ENCODE results near the gene CDH23. TPM values are rescaled to one million over a fixed set of nuclear protein-coding genes. Genes with fewer than 3 reads are reported as not detected.

CDH23 gene
- total RNA-seq, 1 experiment from 2014 or later, result 2.9 TPM

DNA sequence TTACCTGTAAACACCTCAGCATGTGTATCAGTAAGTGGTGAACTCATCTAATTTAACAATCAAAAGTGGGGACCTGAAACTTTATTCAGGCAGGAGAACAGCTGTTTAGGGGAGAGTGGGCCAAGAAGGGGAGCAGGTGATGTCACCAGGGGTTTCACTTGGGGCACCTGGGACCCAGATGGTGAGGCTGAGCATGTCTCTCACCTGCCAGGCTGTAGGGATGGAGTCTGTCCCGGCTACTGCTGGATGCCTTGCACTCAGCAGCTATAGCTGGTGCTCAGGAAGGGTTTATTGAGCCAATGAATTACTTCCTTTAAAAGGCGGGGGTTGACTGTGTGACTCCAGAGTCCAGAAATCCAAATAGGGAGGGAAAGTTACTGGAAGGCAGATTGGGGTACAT, 23.0 kb downstream of the CDH23 start:
- ChIA-PET POLR2A (no interaction called here), CTCF (interaction anchor here (1.4 to 2.5 kb wide), 3 partner anchors 10 to 202 kb away, joined by 3 to 14 read pairs (median 8); no protein-coding TSS in a partner anchor)
- H3K4me1 Mint-ChIP-seq, result peaks cover under 1% of the 10 kb centered on the region; the same call in 1 of the 2 replicates
- ATAC-seq (no peak), DNase-seq (ENCODE audit: low spot score) (no peak)
- H3K36me3 Mint-ChIP-seq, result no peaks in the 10 kb centered on the region
- H3K9me3 Mint-ChIP-seq, result no peaks in the 10 kb centered on the region
- TF ChIP-seq AR (CRISPR knock-in tag; IDR thresholded peaks at IDR 0.05) (no peak), ZNF423 (CRISPR knock-in tag; IDR thresholded peaks at IDR 0.05) (no peak), TEAD1 (CRISPR knock-in tag; IDR thresholded peaks at IDR 0.05) (no peak), ELF4 (CRISPR knock-in tag; IDR thresholded peaks at IDR 0.05; ENCODE audit: low read depth) (no peak), RORB (CRISPR knock-in tag; IDR thresholded peaks at IDR 0.05) (no peak), ETV6 (CRISPR knock-in tag; IDR thresholded peaks at IDR 0.05) (no peak), PRRX2 (CRISPR knock-in tag; IDR thresholded peaks at IDR 0.05) (no peak), NR1H2 (CRISPR knock-in tag; IDR thresholded peaks at IDR 0.05) (no peak)
- TF ChIP-seq, protein P1, sequence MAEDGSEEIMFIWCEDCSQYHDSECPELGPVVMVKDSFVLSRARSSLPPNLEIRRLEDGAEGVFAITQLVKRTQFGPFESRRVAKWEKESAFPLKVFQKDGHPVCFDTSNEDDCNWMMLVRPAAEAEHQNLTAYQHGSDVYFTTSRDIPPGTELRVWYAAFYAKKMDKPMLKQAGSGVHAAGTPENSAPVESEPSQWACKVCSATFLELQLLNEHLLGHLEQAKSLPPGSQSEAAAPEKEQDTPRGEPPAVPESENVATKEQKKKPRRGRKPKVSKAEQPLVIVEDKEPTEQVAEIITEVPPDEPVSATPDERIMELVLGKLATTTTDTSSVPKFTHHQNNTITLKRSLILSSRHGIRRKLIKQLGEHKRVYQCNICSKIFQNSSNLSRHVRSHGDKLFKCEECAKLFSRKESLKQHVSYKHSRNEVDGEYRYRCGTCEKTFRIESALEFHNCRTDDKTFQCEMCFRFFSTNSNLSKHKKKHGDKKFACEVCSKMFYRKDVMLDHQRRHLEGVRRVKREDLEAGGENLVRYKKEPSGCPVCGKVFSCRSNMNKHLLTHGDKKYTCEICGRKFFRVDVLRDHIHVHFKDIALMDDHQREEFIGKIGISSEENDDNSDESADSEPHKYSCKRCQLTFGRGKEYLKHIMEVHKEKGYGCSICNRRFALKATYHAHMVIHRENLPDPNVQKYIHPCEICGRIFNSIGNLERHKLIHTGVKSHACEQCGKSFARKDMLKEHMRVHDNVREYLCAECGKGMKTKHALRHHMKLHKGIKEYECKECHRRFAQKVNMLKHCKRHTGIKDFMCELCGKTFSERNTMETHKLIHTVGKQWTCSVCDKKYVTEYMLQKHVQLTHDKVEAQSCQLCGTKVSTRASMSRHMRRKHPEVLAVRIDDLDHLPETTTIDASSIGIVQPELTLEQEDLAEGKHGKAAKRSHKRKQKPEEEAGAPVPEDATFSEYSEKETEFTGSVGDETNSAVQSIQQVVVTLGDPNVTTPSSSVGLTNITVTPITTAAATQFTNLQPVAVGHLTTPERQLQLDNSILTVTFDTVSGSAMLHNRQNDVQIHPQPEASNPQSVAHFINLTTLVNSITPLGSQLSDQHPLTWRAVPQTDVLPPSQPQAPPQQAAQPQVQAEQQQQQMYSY (CRISPR knock-in tag; IDR thresholded peaks at IDR 0.05), result no peak
- TF ChIP-seq, protein P2, sequence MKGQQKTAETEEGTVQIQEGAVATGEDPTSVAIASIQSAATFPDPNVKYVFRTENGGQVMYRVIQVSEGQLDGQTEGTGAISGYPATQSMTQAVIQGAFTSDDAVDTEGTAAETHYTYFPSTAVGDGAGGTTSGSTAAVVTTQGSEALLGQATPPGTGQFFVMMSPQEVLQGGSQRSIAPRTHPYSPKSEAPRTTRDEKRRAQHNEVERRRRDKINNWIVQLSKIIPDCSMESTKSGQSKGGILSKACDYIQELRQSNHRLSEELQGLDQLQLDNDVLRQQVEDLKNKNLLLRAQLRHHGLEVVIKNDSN (CRISPR knock-in tag; IDR thresholded peaks at IDR 0.05), result no peak
- TF ChIP-seq, protein P3, sequence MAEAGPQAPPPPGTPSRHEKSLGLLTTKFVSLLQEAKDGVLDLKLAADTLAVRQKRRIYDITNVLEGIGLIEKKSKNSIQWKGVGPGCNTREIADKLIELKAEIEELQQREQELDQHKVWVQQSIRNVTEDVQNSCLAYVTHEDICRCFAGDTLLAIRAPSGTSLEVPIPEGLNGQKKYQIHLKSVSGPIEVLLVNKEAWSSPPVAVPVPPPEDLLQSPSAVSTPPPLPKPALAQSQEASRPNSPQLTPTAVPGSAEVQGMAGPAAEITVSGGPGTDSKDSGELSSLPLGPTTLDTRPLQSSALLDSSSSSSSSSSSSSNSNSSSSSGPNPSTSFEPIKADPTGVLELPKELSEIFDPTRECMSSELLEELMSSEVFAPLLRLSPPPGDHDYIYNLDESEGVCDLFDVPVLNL (CRISPR knock-in tag; IDR thresholded peaks at IDR 0.05; ENCODE audit: borderline replicate concordance, low read depth), result no peak
- no peak overlapping the region for H3K4me3 Mint-ChIP-seq
- peaks cover 6% of the 10 kb centered on the region for H3K27me3 Mint-ChIP-seq (ENCODE audit: low read depth)
- H3K27ac Mint-ChIP-seq, result no peak overlapping the region

- CTCF ChIA-PET, result interaction anchor here (1.5 to 2.5 kb wide), 2 partner anchors 9 to 102 kb away, joined by 4 to 14 read pairs; partner anchors contain the start of gene SLC29A3
- no peaks in the 10 kb centered on the region for H3K36me3 Mint-ChIP-seq
- no peak overlapping the region for H3K27ac Mint-ChIP-seq
- POLR2A ChIA-PET, result no interaction called here
- H3K4me1 Mint-ChIP-seq, result peaks cover 6% of the 10 kb centered on the region
- H3K4me3 Mint-ChIP-seq, result no peak overlapping the region
- H3K27me3 Mint-ChIP-seq (ENCODE audit: low read depth), result peaks cover 6% of the 10 kb centered on the region
- DNase-seq (ENCODE audit: low spot score), result no peak
- ATAC-seq, result no peak
- H3K9me3 Mint-ChIP-seq, result no peaks in the 10 kb centered on the region
- TF ChIP-seq HMGA2 (CRISPR knock-in tag; IDR thresholded peaks at IDR 0.05) (no peak), CTCF (IDR thresholded peaks at IDR 0.05) (no peak), MYBL2 (CRISPR knock-in tag; IDR thresholded peaks at IDR 0.05) (no peak), ZNF121 (CRISPR knock-in tag; IDR thresholded peaks at IDR 0.05) (no peak), NFATC4 (CRISPR knock-in tag; IDR thresholded peaks at IDR 0.05) (no peak), ZNF138 (CRISPR knock-in tag; conservative IDR thresholded peaks at IDR 0.05) (no peak), NR3C1 (CRISPR knock-in tag; conservative IDR thresholded peaks at IDR 0.05; ENCODE audit: low read depth) (no peak), SP1 (CRISPR knock-in tag; conservative IDR thresholded peaks at IDR 0.05) (no peak), JUN (CRISPR knock-in tag; IDR thresholded peaks at IDR 0.05) (no peak), CBFB (CRISPR knock-in tag; IDR thresholded peaks at IDR 0.05; ENCODE audit: low read depth) (no peak), RORB (CRISPR knock-in tag; IDR thresholded peaks at IDR 0.05) (no peak), NFYB (CRISPR knock-in tag; conservative IDR thresholded peaks at IDR 0.05; ENCODE audit: low read depth) (no peak)
- TF ChIP-seq, protein P4, sequence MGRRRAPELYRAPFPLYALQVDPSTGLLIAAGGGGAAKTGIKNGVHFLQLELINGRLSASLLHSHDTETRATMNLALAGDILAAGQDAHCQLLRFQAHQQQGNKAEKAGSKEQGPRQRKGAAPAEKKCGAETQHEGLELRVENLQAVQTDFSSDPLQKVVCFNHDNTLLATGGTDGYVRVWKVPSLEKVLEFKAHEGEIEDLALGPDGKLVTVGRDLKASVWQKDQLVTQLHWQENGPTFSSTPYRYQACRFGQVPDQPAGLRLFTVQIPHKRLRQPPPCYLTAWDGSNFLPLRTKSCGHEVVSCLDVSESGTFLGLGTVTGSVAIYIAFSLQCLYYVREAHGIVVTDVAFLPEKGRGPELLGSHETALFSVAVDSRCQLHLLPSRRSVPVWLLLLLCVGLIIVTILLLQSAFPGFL (CRISPR knock-in tag; IDR thresholded peaks at IDR 0.05; ENCODE audit: borderline replicate concordance), result no peak
- TF ChIP-seq, protein P5, sequence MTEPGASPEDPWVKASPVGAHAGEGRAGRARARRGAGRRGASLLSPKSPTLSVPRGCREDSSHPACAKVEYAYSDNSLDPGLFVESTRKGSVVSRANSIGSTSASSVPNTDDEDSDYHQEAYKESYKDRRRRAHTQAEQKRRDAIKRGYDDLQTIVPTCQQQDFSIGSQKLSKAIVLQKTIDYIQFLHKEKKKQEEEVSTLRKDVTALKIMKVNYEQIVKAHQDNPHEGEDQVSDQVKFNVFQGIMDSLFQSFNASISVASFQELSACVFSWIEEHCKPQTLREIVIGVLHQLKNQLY (CRISPR knock-in tag; IDR thresholded peaks at IDR 0.05), result no peak
Observed at GRCh38 chr10:71421075-71421434, 24.3 kb downstream of the CDH23 start.

Data from WTC11 (cell line).